Endothelial cell of umbilical vein (primary cell): ENCODE data around the gene TBC1D16. TPM values are rescaled to one million over a fixed set of nuclear protein-coding genes. Genes with fewer than 3 reads are reported as not detected.

Experiments used
- BruUV-seq: library from RNA; stranded (reverse); fragments of 400-500 nt; replicated peaks from 2 replicates; lab custom pipeline; 2021; lab: Mats Ljungman, UMichigan
- CTCF ChIA-PET: fragments of 300-600, 350-600 bp; sonication (Branson Sonifier 250); formaldehyde crosslinking; loops from one replicate; lab custom pipeline; 2021; ENCODE audit warnings: antibody characterized with exemption, inconsistent platforms; lab: Charles Lee
- POLR2A ChIA-PET: fragments of 300-600, 350-600 bp; sonication (Branson Sonifier 250); formaldehyde crosslinking; loops from one replicate; lab custom pipeline; 2021; ENCODE audit warnings: antibody characterized with exemption, inconsistent platforms; lab: Charles Lee
- DNase-seq: peaks from one replicate; pipeline ENCODE4 v3.0.0-alpha.2; 2011; ENCODE audit warnings: low read depth, low spot score
- FAIRE-seq: peaks from 2 replicates; lab custom pipeline; 2011; peaks lifted over from hg19 to GRCh38; lab: Jason Lieb, UNC
- H2AFZ ChIP-seq: 2 replicates; pipeline ENCODE4 v1.6.0; 2012; ENCODE audit warnings: low read depth, low read length, control low read depth, inconsistent platforms
- H3K27ac ChIP-seq: 2 replicates; pipeline ENCODE4 v1.5.1; 2011; ENCODE audit warnings: low read depth, mild to moderate bottlenecking, control low read depth, low read length, moderate library complexity; ENCODE audit not compliant: insufficient read depth
- H3K27me3 ChIP-seq, 2 experiments: 2 replicates each; pipeline versions ENCODE4 v1.6.0 to v1.6.1; 2011; ENCODE audit warnings: low read length in 2 of 2, mixed read lengths in 1 of 2; ENCODE audit not compliant: control insufficient read depth in 2 of 2, insufficient read depth in 2 of 2
- H3K36me3 ChIP-seq, 2 experiments: 2 replicates in 1 of 2; 3 replicates in 1 of 2; pipeline ENCODE4 v1.5.1; 2011; ENCODE audit warnings: low read length in 2 of 2, mild to moderate bottlenecking in 1 of 2, moderate library complexity in 1 of 2; ENCODE audit not compliant: control insufficient read depth in 2 of 2, insufficient read depth in 2 of 2; ENCODE audit errors: extremely low read depth in 1 of 2
- H3K4me1 ChIP-seq: 3 replicates; pipeline ENCODE4 v1.5.1; 2011; ENCODE audit warnings: mild to moderate bottlenecking, low read length; ENCODE audit not compliant: control insufficient read depth, insufficient read depth; ENCODE audit errors: extremely low read depth
- H3K4me2 ChIP-seq: 2 replicates; pipeline ENCODE4 v1.6.1; 2011; ENCODE audit warnings: low read length, control low read depth, mixed read lengths; ENCODE audit not compliant: insufficient read depth
- H3K4me3 ChIP-seq, 3 experiments: fragments of 200-600 bp in 1 of 3; sonication (generic), shearing (Covaris generic) in 1 of 3; replicated peaks in 1 of 3; 2 replicates each; pipeline ENCODE4 v1.5.1; 2011 to 2016; ENCODE audit warnings: control low read depth in 3 of 3, low read length in 3 of 3, mild to moderate bottlenecking in 2 of 3, inconsistent platforms in 1 of 3, low read depth in 1 of 3, moderate library complexity in 1 of 3; ENCODE audit not compliant: insufficient read depth in 1 of 3
- H3K79me2 ChIP-seq: 2 replicates; pipeline ENCODE4 v1.6.0; 2012; ENCODE audit warnings: low read length, inconsistent platforms; ENCODE audit not compliant: control insufficient read depth, insufficient read depth
- H3K9ac ChIP-seq: replicated peaks from 2 replicates; pipeline ENCODE3; 2011; ENCODE audit warnings: low read length, control low read depth; ENCODE audit not compliant: insufficient read depth; ENCODE audit errors: extremely low read depth
- H3K9me1 ChIP-seq: replicated peaks from 3 replicates; pipeline ENCODE4 v1.6.0; 2011; ENCODE audit warnings: mild to moderate bottlenecking, low read length; ENCODE audit not compliant: control insufficient read depth, insufficient read depth; ENCODE audit errors: extremely low read depth
- H3K9me3 ChIP-seq: replicated peaks from 2 replicates; pipeline ENCODE4 v1.5.1; 2012; ENCODE audit warnings: low read length, inconsistent platforms; ENCODE audit not compliant: control insufficient read depth, insufficient read depth
- H4K20me1 ChIP-seq: replicated peaks from 2 replicates; pipeline ENCODE3; 2011; ENCODE audit warnings: mild to moderate bottlenecking, low read length; ENCODE audit not compliant: control insufficient read depth, insufficient read depth; ENCODE audit errors: extremely low read depth
- EZH2 ChIP-seq: IDR thresholded peaks from 2 replicates; pipeline ENCODE4 v1.6.1; 2012; ENCODE audit warnings: borderline replicate concordance, low read depth, mild to moderate bottlenecking, moderate library complexity, low read length, inconsistent platforms; ENCODE audit not compliant: severe bottlenecking
- FOS ChIP-seq: IDR thresholded peaks from 2 replicates; pipeline ENCODE4 v1.6.1; 2011; ENCODE audit warnings: mild to moderate bottlenecking, low read length, moderate library complexity, borderline replicate concordance; ENCODE audit not compliant: insufficient read depth
- GATA2 ChIP-seq: IDR thresholded peaks from 2 replicates; pipeline ENCODE4 v1.7.0; 2011; ENCODE audit warnings: low read depth, mild to moderate bottlenecking, moderate library complexity, mixed read lengths, low read length; ENCODE audit not compliant: insufficient read length, insufficient read depth
- JUN ChIP-seq: IDR thresholded peaks from 2 replicates; pipeline ENCODE4 v1.6.1; 2011; ENCODE audit warnings: borderline replicate concordance, low read depth; ENCODE audit not compliant: insufficient read length, insufficient read depth
- MYC ChIP-seq: IDR thresholded peaks from one replicate; pipeline ENCODE4 v1.6.1; 2011; ENCODE audit warnings: mild to moderate bottlenecking, low read depth, low read length
- POLR2A ChIP-seq: IDR thresholded peaks from 2 replicates; pipeline ENCODE4 v1.6.1; 2012; ENCODE audit warnings: low read depth, mild to moderate bottlenecking, control low read depth, low read length
- POLR2AphosphoS5 ChIP-seq: IDR thresholded peaks from 2 replicates; pipeline ENCODE4 v1.6.1; 2012; ENCODE audit warnings: low read depth, mild to moderate bottlenecking, control low read depth, low read length, moderate library complexity; ENCODE audit not compliant: insufficient read depth
- dilution Hi-C: fragments of 300-500 bp; cut with MboI; formaldehyde crosslinking; loops from one replicate; pipeline ENCODE4 v1.15.0; 2019; ENCODE audit warnings: low sequenced_read_pairs; ENCODE audit not compliant: extremely low pct_ligation_motif_present
- intact Hi-C: fragments of 100-400 bp; cut with micrococcal nuclease; formaldehyde crosslinking; loops from one replicate; pipeline ENCODE4 v1.10.0; 2022
- polyA plus RNA-seq, 4 experiments: library from polyadenylated mRNA; depleted of rRNA in 3 of 4; stranded (reverse) in 3 of 4; unstranded in 1 of 4; fragments of >200 nt; gene quantifications; 2 replicates each; pipeline versions ENCODE4 v1.2.1 to v1.2.3, GENCODE V29; 2011 to 2012; ENCODE audit warnings: missing spikeins in 1 of 4
- total RNA-seq: library from RNA; stranded (reverse); gene quantifications from 2 replicates; pipeline ENCODE4 v1.2.3, GENCODE V29; 2021
- TF ChIP-seq, protein P1 (sequence below), 2 donors: IDR thresholded peaks; 1 replicate in 1 of 2; 2 replicates in 1 of 2; pipeline ENCODE4 v1.5.1; 2011; ENCODE audit warnings: low read length in 2 of 2, mild to moderate bottlenecking in 2 of 2, moderate library complexity in 2 of 2, control low read depth in 1 of 2, inconsistent platforms in 1 of 2, low read depth in 1 of 2; ENCODE audit not compliant: insufficient read depth in 1 of 2; ENCODE audit errors: extremely low read depth in 1 of 2
- TF ChIP-seq, protein P2 (sequence below): IDR thresholded peaks from 2 replicates; pipeline ENCODE4 v1.6.1; 2011; ENCODE audit not compliant: insufficient read depth, insufficient read length

Gene TBC1D16
- total and polyA plus RNA-seq, 2 donors (not counting 3 experiments of a cell fraction or from before 2014, with no cell fraction given), result 12.9 to 48.6 TPM

DNA sequence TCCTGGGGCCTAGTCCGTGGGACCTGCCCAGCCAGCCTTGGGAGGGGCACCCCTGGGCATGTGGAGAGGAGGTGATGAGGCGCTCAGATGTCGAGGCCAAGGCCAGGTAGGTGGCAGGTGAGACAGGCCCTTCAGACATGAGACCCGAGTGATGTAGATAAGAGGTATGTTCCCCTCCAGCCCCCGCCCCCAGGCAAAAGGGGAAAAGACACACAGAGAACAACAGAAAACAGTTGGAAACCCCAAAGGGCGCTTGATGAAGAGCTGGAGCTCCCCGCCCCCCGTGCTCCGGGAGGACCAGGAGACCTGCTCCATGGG is 101.1 kb downstream of the TBC1D16 start:
- POLR2A ChIA-PET, result no interaction called here
- Histone ChIP-seq H3K79me2 (no peaks in the 10 kb centered on the region), H3K36me3 (peaks cover 0 to 10% of the 10 kb centered on the region in 2 experiments), H3K9me1 (no peaks in the 10 kb centered on the region), H3K4me3 (no peak overlapping the region), H3K9me3 (no peaks in the 10 kb centered on the region), H3K27me3 (peaks cover under 1 to 5% of the 10 kb centered on the region in 2 experiments), H3K4me2 (no peak overlapping the region), H3K4me1 (peaks cover 12% of the 10 kb centered on the region), H3K9ac (no peak overlapping the region), H3K27ac (no peak overlapping the region), H4K20me1 (no peaks in the 10 kb centered on the region), H2AFZ (no peak overlapping the region)
- CTCF ChIA-PET, result interaction anchor here (1.4 kb wide), 1 partner anchor 58 kb away, joined by 3 read pairs; no protein-coding TSS in a partner anchor
- dilution Hi-C loops (no loop called here), intact Hi-C loops (loop anchor here (5.0 kb wide), 2 partner anchors 53 to 92 kb away; no protein-coding TSS in a partner anchor)
- FAIRE-seq (no peak), DNase-seq (no peak)
- BruUV-seq, result no TSS peak
- no peak for TF ChIP-seq POLR2AphosphoS5
- TF ChIP-seq, protein P1, sequence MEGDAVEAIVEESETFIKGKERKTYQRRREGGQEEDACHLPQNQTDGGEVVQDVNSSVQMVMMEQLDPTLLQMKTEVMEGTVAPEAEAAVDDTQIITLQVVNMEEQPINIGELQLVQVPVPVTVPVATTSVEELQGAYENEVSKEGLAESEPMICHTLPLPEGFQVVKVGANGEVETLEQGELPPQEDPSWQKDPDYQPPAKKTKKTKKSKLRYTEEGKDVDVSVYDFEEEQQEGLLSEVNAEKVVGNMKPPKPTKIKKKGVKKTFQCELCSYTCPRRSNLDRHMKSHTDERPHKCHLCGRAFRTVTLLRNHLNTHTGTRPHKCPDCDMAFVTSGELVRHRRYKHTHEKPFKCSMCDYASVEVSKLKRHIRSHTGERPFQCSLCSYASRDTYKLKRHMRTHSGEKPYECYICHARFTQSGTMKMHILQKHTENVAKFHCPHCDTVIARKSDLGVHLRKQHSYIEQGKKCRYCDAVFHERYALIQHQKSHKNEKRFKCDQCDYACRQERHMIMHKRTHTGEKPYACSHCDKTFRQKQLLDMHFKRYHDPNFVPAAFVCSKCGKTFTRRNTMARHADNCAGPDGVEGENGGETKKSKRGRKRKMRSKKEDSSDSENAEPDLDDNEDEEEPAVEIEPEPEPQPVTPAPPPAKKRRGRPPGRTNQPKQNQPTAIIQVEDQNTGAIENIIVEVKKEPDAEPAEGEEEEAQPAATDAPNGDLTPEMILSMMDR (IDR thresholded peaks at IDR 0.05; ENCODE audit: extremely low read depth in 1 of 2, insufficient read depth in 1 of 2, low read depth in 1 of 2, low read length in 2 of 2), result no peak
- no peak for TF ChIP-seq FOS
- no peak for TF ChIP-seq GATA2
- TF ChIP-seq JUN, result no peak
- no peak for TF ChIP-seq MYC
- TF ChIP-seq EZH2, result no peak
- TF ChIP-seq POLR2A, result no peak
- TF ChIP-seq, protein P2, sequence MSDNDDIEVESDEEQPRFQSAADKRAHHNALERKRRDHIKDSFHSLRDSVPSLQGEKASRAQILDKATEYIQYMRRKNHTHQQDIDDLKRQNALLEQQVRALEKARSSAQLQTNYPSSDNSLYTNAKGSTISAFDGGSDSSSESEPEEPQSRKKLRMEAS, result no peak
